ENCODE results near the gene MARF1.

MARF1 gene

DNA sequence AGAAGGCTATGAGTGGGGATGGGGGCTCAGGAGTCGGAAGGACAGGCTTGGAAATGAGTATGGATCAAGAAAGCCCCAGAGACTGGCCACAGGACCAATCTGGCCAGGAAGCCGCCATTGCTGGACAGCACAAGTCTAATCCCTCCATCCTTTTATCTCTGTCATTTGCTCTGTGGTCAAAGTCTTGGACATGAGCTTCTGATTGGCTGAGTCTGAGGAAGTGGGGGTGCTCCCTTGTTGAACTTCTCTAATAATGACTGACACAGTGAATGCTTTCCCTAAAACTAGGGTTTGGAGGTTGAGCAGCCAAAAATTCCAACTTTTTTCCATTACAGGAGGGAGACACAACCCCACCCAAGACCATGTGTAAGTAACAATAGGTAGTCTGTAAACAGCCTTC is 97.4 kb downstream of the MARF1 start:
- TF ChIP-seq, protein P1, sequence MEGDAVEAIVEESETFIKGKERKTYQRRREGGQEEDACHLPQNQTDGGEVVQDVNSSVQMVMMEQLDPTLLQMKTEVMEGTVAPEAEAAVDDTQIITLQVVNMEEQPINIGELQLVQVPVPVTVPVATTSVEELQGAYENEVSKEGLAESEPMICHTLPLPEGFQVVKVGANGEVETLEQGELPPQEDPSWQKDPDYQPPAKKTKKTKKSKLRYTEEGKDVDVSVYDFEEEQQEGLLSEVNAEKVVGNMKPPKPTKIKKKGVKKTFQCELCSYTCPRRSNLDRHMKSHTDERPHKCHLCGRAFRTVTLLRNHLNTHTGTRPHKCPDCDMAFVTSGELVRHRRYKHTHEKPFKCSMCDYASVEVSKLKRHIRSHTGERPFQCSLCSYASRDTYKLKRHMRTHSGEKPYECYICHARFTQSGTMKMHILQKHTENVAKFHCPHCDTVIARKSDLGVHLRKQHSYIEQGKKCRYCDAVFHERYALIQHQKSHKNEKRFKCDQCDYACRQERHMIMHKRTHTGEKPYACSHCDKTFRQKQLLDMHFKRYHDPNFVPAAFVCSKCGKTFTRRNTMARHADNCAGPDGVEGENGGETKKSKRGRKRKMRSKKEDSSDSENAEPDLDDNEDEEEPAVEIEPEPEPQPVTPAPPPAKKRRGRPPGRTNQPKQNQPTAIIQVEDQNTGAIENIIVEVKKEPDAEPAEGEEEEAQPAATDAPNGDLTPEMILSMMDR (IDR thresholded peaks at IDR 0.05; ENCODE audit: control insufficient read depth, insufficient read depth, low read depth, low read length, missing control alignments) = no peak
- DNase-seq (ENCODE audit: low read depth) = no peak
- no peak overlapping the region for H3K4me3 ChIP-seq (ENCODE audit: control insufficient read depth, low read depth, low read length)

GRCh38 chr16:15544405-15544804 is 98.5 kb downstream of the MARF1 start:
- TF ChIP-seq, protein P1 (IDR thresholded peaks at IDR 0.05; ENCODE audit: control insufficient read depth, insufficient read depth, low read depth, low read length, missing control alignments) = no peak
- no peak overlapping the region for H3K4me3 ChIP-seq (ENCODE audit: control insufficient read depth, low read depth, low read length)
- DNase-seq (ENCODE audit: low read depth) = no peak
